CD4-positive, alpha-beta T cell treated with Interleukin-12 subunit alpha and Interleukin-12 subunit beta, for 1 hour (primary cell): ENCODE measurements around the gene ESR2.

Source experiments
- DNase-seq: peaks from one replicate; pipeline ENCODE4 v3.0.0-alpha.2; 2020

Gene ESR2

GRCh38 chr14:64265222-64265621, 28.9 kb downstream of the ESR2 start:
- no peak for DNase-seq

- DNase-seq: no peak
These were observed 33.8 kb downstream of the ESR2 start for GRCh38 chr14:64260418-64260817.

GRCh38 chr14:64255756-64256155, 38.4 kb downstream of the ESR2 start:
- no peak for DNase-seq

- DNase-seq: no peak
These were observed 40.5 kb downstream of the ESR2 start for GRCh38 chr14:64253672-64254071.

GRCh38 chr14:64249363-64249762, 44.8 kb downstream of the ESR2 start:
- DNase-seq: no peak

- DNase-seq: no peak
These were observed 45.5 kb downstream of the ESR2 start for GRCh38 chr14:64248689-64249088.

- DNase-seq: no peak
These were observed 47.0 kb downstream of the ESR2 start for GRCh38 chr14:64247195-64247594.

GRCh38 chr14:64246688-64247087, 47.5 kb downstream of the ESR2 start:
- no peak for DNase-seq

- no peak for DNase-seq
These were observed 48.7 kb downstream of the ESR2 start for GRCh38 chr14:64245491-64245890.

- DNase-seq: no peak
These were observed 49.9 kb downstream of the ESR2 start for GRCh38 chr14:64244279-64244678.

- no peak for DNase-seq
These were observed 55.5 kb downstream of the ESR2 start for GRCh38 chr14:64238631-64239030.

- DNase-seq: no peak
These were observed 56.1 kb downstream of the ESR2 start for GRCh38 chr14:64238049-64238448.

- no peak for DNase-seq
These were observed 58.2 kb downstream of the ESR2 start for GRCh38 chr14:64235652-64236640.

- DNase-seq: no peak
These were observed 59.1 kb downstream of the ESR2 start for GRCh38 chr14:64234877-64235651.

- no peak for DNase-seq
These were observed 60.5 kb downstream of the ESR2 start for GRCh38 chr14:64233531-64234190.

GRCh38 chr14:64232944-64233343, 61.2 kb downstream of the ESR2 start:
- DNase-seq: no peak

- no peak for DNase-seq
These were observed 61.9 kb downstream of the ESR2 start for GRCh38 chr14:64232095-64232838.

- no peak for DNase-seq
These were observed 64.7 kb downstream of the ESR2 start for GRCh38 chr14:64229489-64229888.

GRCh38 chr14:64227856-64228255, 66.3 kb downstream of the ESR2 start:
- no peak for DNase-seq

GRCh38 chr14:64225151-64225757, 68.9 kb downstream of the ESR2 start:
- DNase-seq: no peak

- DNase-seq: no peak
These were observed 72.7 kb downstream of the ESR2 start for GRCh38 chr14:64221391-64222003.

- no peak for DNase-seq
These were observed 73.7 kb downstream of the ESR2 start for GRCh38 chr14:64220466-64220865.
